BJ (cell line): Measurements from ENCODE around the gene ZNF473. TPM values are rescaled to one million over a fixed set of nuclear protein-coding genes. Genes with fewer than 3 reads are reported as not detected.

Experiments used
- CTCF ChIA-PET: fragments of 350-600 bp; formaldehyde crosslinking; extraction: SDS; loops from one replicate; lab custom pipeline; 2021; ENCODE audit warnings: antibody characterized with exemption, inconsistent platforms; lab: Yijun Ruan, JAX
- POLR2A ChIA-PET: fragments of 300-600 bp; sonication (Branson Sonifier 250); formaldehyde crosslinking; extraction: SDS; loops from one replicate; lab custom pipeline; 2021; ENCODE audit warnings: antibody characterized with exemption; lab: Charles Lee
- DNase-seq: peaks from one replicate; pipeline ENCODE4 v3.0.0-alpha.2; 2011; ENCODE audit warnings: low read depth
- H3K27me3 ChIP-seq: 2 replicates; pipeline ENCODE4 v1.6.0; 2011; ENCODE audit warnings: low read length; ENCODE audit not compliant: control insufficient read depth, insufficient read depth
- H3K36me3 ChIP-seq: 2 replicates; pipeline ENCODE4 v1.5.1; 2011; ENCODE audit warnings: low read length; ENCODE audit not compliant: control insufficient read depth, insufficient read depth
- H3K4me3 ChIP-seq: 2 replicates; pipeline ENCODE4 v1.5.1; 2011; ENCODE audit warnings: low read depth, mild to moderate bottlenecking, control low read depth, low read length
- polyA plus RNA-seq: library from polyadenylated mRNA; depleted of rRNA; stranded (reverse); fragments of >200 nt; gene quantifications from 2 replicates; pipeline ENCODE4 v1.2.3, GENCODE V29; 2011
- TF ChIP-seq, protein P1 (sequence below): IDR thresholded peaks from 2 replicates; pipeline ENCODE4 v1.5.1; 2011; ENCODE audit warnings: low read depth, mild to moderate bottlenecking, control low read depth, inconsistent platforms, low read length, moderate library complexity; ENCODE audit not compliant: insufficient read depth

ZNF473 gene
- polyA plus RNA-seq, 1 experiment: 7.5 TPM

DNA sequence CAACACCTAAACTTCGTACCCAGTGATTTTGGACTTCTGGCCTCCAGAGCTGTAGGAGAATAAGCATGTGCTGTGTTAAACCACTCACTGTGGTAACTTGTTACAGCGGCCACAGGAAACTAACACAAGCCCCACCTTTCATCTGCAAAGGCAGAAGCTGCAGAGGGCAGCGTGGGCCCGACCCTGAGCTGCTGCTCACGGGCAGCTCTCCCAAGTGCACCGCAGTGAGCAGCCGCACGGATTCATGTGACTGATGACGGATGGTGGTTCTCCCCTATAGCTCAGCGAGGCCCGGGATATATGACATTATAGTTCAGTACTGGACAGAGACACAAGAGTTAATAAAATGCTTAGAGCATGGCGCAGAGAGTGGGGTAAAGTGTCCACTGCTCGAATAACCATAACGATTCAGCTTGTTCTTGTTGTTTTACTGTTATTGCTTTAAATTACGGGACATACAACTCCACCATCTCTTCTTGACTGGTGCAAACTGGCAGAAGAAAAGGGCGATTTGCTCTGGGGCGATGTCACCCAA lies 22.5 kb upstream of the ZNF473 start:
- Histone ChIP-seq H3K4me3 (no peak overlapping the region), H3K36me3 (peaks cover 47% of the 10 kb centered on the region), H3K27me3 (no peaks in the 10 kb centered on the region)
- POLR2A ChIA-PET: no interaction called here
- CTCF ChIA-PET: interaction anchor here (0.6 to 1.1 kb wide), 4 partner anchors 10 to 1115 kb away, joined by 3 to 4 read pairs (median 4); no protein-coding TSS in a partner anchor
- TF ChIP-seq, protein P1, sequence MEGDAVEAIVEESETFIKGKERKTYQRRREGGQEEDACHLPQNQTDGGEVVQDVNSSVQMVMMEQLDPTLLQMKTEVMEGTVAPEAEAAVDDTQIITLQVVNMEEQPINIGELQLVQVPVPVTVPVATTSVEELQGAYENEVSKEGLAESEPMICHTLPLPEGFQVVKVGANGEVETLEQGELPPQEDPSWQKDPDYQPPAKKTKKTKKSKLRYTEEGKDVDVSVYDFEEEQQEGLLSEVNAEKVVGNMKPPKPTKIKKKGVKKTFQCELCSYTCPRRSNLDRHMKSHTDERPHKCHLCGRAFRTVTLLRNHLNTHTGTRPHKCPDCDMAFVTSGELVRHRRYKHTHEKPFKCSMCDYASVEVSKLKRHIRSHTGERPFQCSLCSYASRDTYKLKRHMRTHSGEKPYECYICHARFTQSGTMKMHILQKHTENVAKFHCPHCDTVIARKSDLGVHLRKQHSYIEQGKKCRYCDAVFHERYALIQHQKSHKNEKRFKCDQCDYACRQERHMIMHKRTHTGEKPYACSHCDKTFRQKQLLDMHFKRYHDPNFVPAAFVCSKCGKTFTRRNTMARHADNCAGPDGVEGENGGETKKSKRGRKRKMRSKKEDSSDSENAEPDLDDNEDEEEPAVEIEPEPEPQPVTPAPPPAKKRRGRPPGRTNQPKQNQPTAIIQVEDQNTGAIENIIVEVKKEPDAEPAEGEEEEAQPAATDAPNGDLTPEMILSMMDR: no peak
- DNase-seq: no peak

DNA sequence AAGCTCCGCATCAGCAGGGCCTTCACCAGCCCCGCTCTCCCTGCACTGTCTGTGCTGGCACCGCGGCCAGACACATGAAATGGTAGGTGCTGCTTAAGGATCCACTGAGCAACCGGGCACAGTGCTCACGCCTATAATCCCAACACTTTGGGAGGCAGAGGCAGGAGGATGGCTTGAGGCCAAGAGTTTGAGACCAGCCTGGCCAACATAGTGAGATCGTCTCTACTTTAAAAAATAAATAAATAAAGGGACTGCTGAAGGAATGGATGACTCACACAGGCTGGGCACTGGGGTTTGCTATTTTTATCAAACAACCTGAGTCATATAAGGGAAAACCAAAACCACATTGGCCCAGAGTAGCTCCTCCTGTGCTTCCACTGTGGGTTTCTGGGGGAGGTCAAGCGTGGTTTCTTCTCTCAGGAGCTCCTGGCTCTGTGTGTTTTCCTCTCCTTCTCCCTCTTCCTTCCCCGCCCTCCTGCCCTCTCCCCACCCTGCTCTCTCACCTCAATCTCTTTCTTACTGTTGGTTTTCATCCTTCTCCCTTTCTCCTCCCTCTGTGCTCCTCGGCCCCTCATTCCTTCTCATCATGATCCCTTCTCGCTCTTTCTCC lies 21.9 kb upstream of the ZNF473 start:
- CTCF ChIA-PET: interaction anchor here (0.6 to 1.1 kb wide), 3 partner anchors 66 to 1115 kb away, joined by 3 to 4 read pairs (median 3); no protein-coding TSS in a partner anchor
- H3K27me3 ChIP-seq: no peaks in the 10 kb centered on the region
- H3K4me3 ChIP-seq: no peak overlapping the region
- POLR2A ChIA-PET: no interaction called here
- H3K36me3 ChIP-seq: peaks cover 53% of the 10 kb centered on the region
- TF ChIP-seq, protein P1: no peak
- DNase-seq: peak; percentile 90

- ChIA-PET CTCF (no interaction called here), POLR2A (interaction anchor here (0.6 kb wide), 1 partner anchor 40 kb away, joined by 3 read pairs; no protein-coding TSS in a partner anchor)
- peaks cover 47% of the 10 kb centered on the region for H3K36me3 ChIP-seq
- no peak overlapping the region for H3K4me3 ChIP-seq
- no peak for DNase-seq
- H3K27me3 ChIP-seq: no peaks in the 10 kb centered on the region
- TF ChIP-seq, protein P1: no peak
Observed at GRCh38 chr19:50005428-50005827, 20.4 kb upstream of the ZNF473 start.

GRCh38 chr19:50007170-50007569 lies 18.6 kb upstream of the ZNF473 start:
- Histone ChIP-seq H3K4me3 (no peak overlapping the region), H3K27me3 (no peaks in the 10 kb centered on the region), H3K36me3 (peaks cover 33% of the 10 kb centered on the region)
- ChIA-PET POLR2A (no interaction called here), CTCF (no interaction called here)
- TF ChIP-seq, protein P1: no peak
- DNase-seq: no peak

DNA sequence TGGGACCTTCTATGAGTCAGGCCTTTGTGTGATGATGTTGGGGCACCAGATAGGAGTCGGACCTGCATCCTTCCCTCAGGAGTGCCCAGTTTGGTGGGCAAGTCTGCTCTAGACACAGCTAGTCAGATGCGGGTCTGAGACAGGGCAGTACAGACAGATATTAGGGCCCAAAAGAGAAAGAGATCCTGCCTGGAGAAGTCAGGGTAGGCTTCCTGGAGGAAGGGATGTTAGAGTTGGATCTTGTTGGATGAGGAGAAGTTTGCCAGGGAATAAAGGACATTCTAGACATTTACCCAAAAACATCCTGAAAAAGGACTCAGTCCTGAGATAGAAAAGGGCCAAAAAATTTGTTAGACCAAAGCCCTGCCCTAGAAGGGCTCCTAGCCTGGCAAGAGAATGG lies 17.9 kb upstream of the ZNF473 start:
- Histone ChIP-seq H3K36me3 (peaks cover 30% of the 10 kb centered on the region), H3K4me3 (no peak overlapping the region), H3K27me3 (no peaks in the 10 kb centered on the region)
- DNase-seq: no peak
- ChIA-PET POLR2A (no interaction called here), CTCF (no interaction called here)
- TF ChIP-seq, protein P1: no peak
